CD4-positive, alpha-beta T cell (primary cell): ENCODE data around the gene ENAH. TPM values are rescaled to one million over a fixed set of nuclear protein-coding genes. Genes with fewer than 3 reads are reported as not detected.

Experiments used
- ATAC-seq: fragments of 200-7000 bp; cut with Tn5 transposase; one replicate; pipeline ENCODE4 v1.10.0; 2022; ENCODE audit warnings: mild to moderate bottlenecking; ENCODE audit not compliant: poor library complexity
- CTCF ChIA-PET: fragments of 350-600 bp; sonication (Branson Sonifier 250); formaldehyde crosslinking; loops from one replicate; lab custom pipeline; 2021; ENCODE audit warnings: antibody characterized with exemption, inconsistent platforms; lab: Charles Lee
- POLR2A ChIA-PET: fragments of 350-600 bp; sonication (Branson Sonifier 250); formaldehyde crosslinking; loops from one replicate; lab custom pipeline; 2021; ENCODE audit warnings: antibody characterized with exemption, inconsistent platforms; lab: Charles Lee
- DNase-seq, 14 experiments: peaks; one replicate each; pipeline ENCODE4 v3.0.0-alpha.2; 2013 to 2020; ENCODE audit warnings: mixed read lengths in 2 of 14
- H3K27ac ChIP-seq, 2 donors: one replicate each; pipeline versions ENCODE4 v1.5.1 to v1.7.0; 2013; ENCODE audit warnings: low read length in 2 of 2, low read depth in 1 of 2, mild to moderate bottlenecking in 1 of 2
- H3K27me3 ChIP-seq, 2 experiments: 1 replicate in 1 of 2; 2 replicates in 1 of 2; pipeline versions ENCODE4 v1.6.1 to v1.7.0; 2013; ENCODE audit warnings: low read length in 2 of 2, control low read depth in 1 of 2, mild to moderate bottlenecking in 1 of 2, moderate library complexity in 1 of 2; ENCODE audit not compliant: insufficient read depth in 2 of 2, control insufficient read depth in 1 of 2
- H3K36me3 ChIP-seq: one replicate; pipeline ENCODE4 v1.6.1; 2013; ENCODE audit warnings: low read length, control low read depth; ENCODE audit not compliant: insufficient read depth
- H3K4me1 ChIP-seq: one replicate; pipeline ENCODE4 v1.6.1; 2013; ENCODE audit warnings: low read length, control low read depth; ENCODE audit not compliant: insufficient read depth
- H3K4me3 ChIP-seq: one replicate; pipeline ENCODE4 v1.5.1; 2013; ENCODE audit warnings: mild to moderate bottlenecking, low read length, moderate library complexity
- H3K9me3 ChIP-seq, 2 experiments: 1 replicate in 1 of 2; 2 replicates in 1 of 2; pipeline versions ENCODE4 v1.6.1 to v1.7.0; 2013; ENCODE audit warnings: low read length in 2 of 2, mild to moderate bottlenecking in 2 of 2, control low read depth in 1 of 2, moderate library complexity in 1 of 2; ENCODE audit not compliant: control insufficient read depth in 1 of 2, insufficient read depth in 1 of 2
- H3K27ac Mint-ChIP-seq: one replicate; pipeline ENCODE4 v1.8.0; 2020; ENCODE audit warnings: mixed read lengths
- H3K27me3 Mint-ChIP-seq: one replicate; pipeline ENCODE4 v1.8.0; 2021; ENCODE audit warnings: mixed read lengths
- H3K36me3 Mint-ChIP-seq: one replicate; pipeline ENCODE4 v1.8.0; 2021; ENCODE audit warnings: low read depth, mixed read lengths
- H3K4me1 Mint-ChIP-seq: one replicate; pipeline ENCODE4 v1.8.0; 2021; ENCODE audit warnings: low read depth, mixed read lengths
- H3K4me3 Mint-ChIP-seq: one replicate; pipeline ENCODE4 v1.8.0; 2020; ENCODE audit warnings: mild to moderate bottlenecking, mixed read lengths
- H3K9me3 Mint-ChIP-seq: one replicate; pipeline ENCODE4 v1.8.0; 2020; ENCODE audit warnings: mixed read lengths
- CTCF ChIP-seq: fragments of 200-600 bp; IDR thresholded peaks from one replicate; pipeline ENCODE4 v1.8.0; 2022; ENCODE audit warnings: antibody characterized with exemption, mild to moderate bottlenecking
- intact Hi-C, 2 experiments: fragments of 100-400 bp; cut with DNase I in 1 of 2; cut with micrococcal nuclease in 1 of 2; formaldehyde crosslinking; loops; one replicate each; pipeline versions ENCODE4 v1.15.1 to v1.9.0; 2023 to 2025; cut with DNase I, micrococcal nuclease
- total RNA-seq, 174 experiments: library from RNA in 2 of 174; stranded (reverse) in 2 of 174; gene quantifications; one replicate each; pipeline ENCODE4 v1.2.3 and lab custom pipeline; 2021 to 2026

The ENAH gene
- total RNA-seq, 2 experiments from 2014 or later, result not detected

DNA sequence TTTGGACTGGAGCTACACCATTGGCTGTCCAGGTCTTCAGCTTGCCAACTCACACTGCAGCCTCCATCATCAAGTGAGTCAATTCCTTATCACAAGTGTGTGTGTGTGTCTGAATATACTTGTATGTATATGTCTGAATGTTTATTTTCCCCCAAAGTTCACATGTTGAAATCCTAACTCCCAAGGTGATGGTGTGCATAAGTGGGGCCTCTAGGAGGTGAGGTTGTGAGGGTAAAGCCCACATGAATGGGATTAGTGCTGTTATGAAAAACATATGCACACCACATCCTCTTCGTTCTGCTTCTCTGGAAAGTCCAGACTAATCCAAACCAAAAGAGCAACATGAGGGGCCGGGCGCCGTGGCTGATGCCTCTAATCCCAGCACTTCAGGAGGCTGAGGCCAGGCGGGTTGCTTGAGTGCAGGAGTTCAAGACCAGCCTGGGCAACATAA lies 176.4 kb downstream of the ENAH start:
- H3K4me1 ChIP-seq, result peaks cover 57% of the 10 kb centered on the region
- CTCF ChIA-PET, result interaction anchor here (0.6 to 1.4 kb wide), 2 partner anchors 9 to 511 kb away, joined by 3 read pairs; no protein-coding TSS in a partner anchor
- no peak for TF ChIP-seq CTCF
- H3K27me3 Mint-ChIP-seq, result no peaks in the 10 kb centered on the region
- no peaks in the 10 kb centered on the region for H3K36me3 ChIP-seq
- intact Hi-C loops, result loop anchor here in 1 of 2 experiments (5.0 kb wide), 3 partner anchors 301 to 646 kb away; partner anchors contain the start of gene SRP9
- no peak overlapping the region for H3K27ac ChIP-seq
- H3K27me3 ChIP-seq, result no peaks in the 10 kb centered on the region
- POLR2A ChIA-PET, result interaction anchor here (0.8 to 1.3 kb wide), 3 partner anchors 8 to 421 kb away, joined by 3 read pairs; no protein-coding TSS in a partner anchor
- H3K9me3 ChIP-seq, result no peaks in the 10 kb centered on the region
- no peaks in the 10 kb centered on the region for H3K36me3 Mint-ChIP-seq
- H3K27ac Mint-ChIP-seq, result peak overlapping the region; percentile 6
- no peak for ATAC-seq
- no peak overlapping the region for H3K4me3 ChIP-seq
- no peaks in the 10 kb centered on the region for H3K9me3 Mint-ChIP-seq
- peak overlapping the region; percentile 49 for H3K4me3 Mint-ChIP-seq
- DNase-seq, result no peak
- peaks cover 42% of the 10 kb centered on the region for H3K4me1 Mint-ChIP-seq

DNA sequence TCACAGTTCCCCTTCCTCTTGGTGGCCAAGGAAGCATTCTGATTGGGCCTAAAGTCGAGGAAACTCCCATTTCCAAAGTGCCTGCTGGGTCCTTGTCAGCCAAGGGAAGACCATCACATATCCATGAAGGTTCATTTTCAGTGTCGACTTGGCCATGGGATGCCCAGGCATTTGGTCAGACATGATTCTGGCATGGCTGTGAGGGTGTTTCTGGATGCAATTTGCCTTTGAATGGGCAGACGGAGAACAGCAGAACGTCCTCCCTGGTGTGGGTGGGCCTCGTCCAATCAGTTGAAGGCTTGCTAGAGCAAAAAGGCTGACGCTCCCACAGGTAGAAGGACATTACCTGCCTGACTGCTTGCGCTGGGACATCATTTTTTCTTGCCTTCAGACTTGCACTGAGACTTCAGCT lies 176.8 kb downstream of the ENAH start:
- H3K9me3 Mint-ChIP-seq, result no peaks in the 10 kb centered on the region
- peak overlapping the region; percentile 49 for H3K4me3 Mint-ChIP-seq
- H3K27ac ChIP-seq, result no peak overlapping the region
- ChIA-PET CTCF (interaction anchor here (1.1 to 2.0 kb wide), 3 partner anchors 32 to 512 kb away, joined by 3 to 10 read pairs (median 4); no protein-coding TSS in a partner anchor), POLR2A (interaction anchor here (0.8 to 1.7 kb wide), 3 partner anchors 31 to 421 kb away, joined by 3 to 5 read pairs (median 3); no protein-coding TSS in a partner anchor)
- intact Hi-C loops, result loop anchor here in 1 of 2 experiments (5.0 kb wide), 3 partner anchors 301 to 646 kb away; partner anchors contain the start of gene SRP9
- peaks cover 57% of the 10 kb centered on the region for H3K4me1 ChIP-seq
- no peaks in the 10 kb centered on the region for H3K27me3 Mint-ChIP-seq
- ATAC-seq (no peak), DNase-seq (no peak)
- H3K9me3 ChIP-seq, result no peaks in the 10 kb centered on the region
- no peak overlapping the region for H3K27ac Mint-ChIP-seq
- TF ChIP-seq CTCF, result no peak
- H3K27me3 ChIP-seq, result no peaks in the 10 kb centered on the region
- no peaks in the 10 kb centered on the region for H3K36me3 Mint-ChIP-seq
- no peaks in the 10 kb centered on the region for H3K36me3 ChIP-seq
- peaks cover 42% of the 10 kb centered on the region for H3K4me1 Mint-ChIP-seq
- H3K4me3 ChIP-seq, result no peak overlapping the region

DNA sequence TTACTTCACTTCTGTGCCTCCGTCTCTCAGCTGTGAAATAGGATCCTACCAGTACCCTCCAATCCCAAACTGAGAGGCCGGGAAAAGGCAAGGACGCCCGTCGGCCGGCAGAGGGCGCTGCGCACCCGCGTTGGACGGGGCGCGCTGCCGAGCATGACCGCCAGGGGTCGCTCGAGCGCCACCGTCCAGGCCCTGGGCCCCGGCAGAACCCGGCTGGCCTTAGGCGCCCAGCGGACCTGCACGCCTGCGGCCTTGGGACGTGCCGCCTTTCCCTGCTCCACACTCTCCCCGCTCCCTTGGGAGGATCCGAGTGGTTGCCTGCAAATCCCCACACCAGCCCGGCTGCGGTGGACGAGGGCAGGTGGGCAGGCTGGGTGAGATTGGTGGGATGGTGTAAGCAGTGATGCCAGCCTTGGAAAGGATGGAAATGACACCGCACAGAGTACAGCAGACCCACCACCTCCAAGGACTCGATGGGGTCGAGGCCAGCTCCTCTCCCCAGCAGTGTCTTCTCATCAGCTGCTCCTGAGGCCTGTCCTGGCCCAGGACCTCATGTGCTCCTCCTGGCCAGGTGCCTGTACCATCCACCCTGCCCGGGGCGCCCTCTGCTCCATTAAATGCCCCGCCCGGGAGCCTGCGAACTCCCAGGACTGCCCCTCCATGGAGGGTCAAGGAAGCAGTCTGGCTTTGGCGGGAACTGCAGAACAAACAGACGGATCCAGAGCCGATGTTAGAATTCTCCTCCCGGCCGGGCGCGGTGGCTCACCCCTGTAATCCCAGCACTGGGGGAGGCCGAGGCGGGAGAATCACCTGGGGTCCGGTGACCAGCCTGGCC lies 177.7 kb downstream of the ENAH start:
- no peaks in the 10 kb centered on the region for H3K27me3 ChIP-seq
- H3K4me3 Mint-ChIP-seq, result no peak overlapping the region
- H3K9me3 ChIP-seq, result no peaks in the 10 kb centered on the region
- no peaks in the 10 kb centered on the region for H3K36me3 ChIP-seq
- peaks cover 55% of the 10 kb centered on the region for H3K4me1 ChIP-seq
- no peaks in the 10 kb centered on the region for H3K9me3 Mint-ChIP-seq
- no peaks in the 10 kb centered on the region for H3K36me3 Mint-ChIP-seq
- no peak overlapping the region for H3K4me3 ChIP-seq
- H3K27me3 Mint-ChIP-seq, result no peaks in the 10 kb centered on the region
- DNase-seq (peak; percentile 27 to 88 (median 60)), ATAC-seq (peak; percentile 85)
- H3K27ac Mint-ChIP-seq, result peak overlapping the region; percentile 39
- ChIA-PET CTCF (interaction anchor here (0.6 to 2.0 kb wide), 27 partner anchors 8 to 589 kb away, joined by 3 to 15 read pairs (median 4); partner anchors contain the start of gene SRP9), POLR2A (interaction anchor here (0.8 to 1.7 kb wide), 4 partner anchors 30 to 525 kb away, joined by 3 to 5 read pairs (median 4); partner anchors contain the start of gene SRP9)
- peaks cover 42% of the 10 kb centered on the region for H3K4me1 Mint-ChIP-seq
- no peak overlapping the region for H3K27ac ChIP-seq
- peak; percentile 100 for TF ChIP-seq CTCF
- intact Hi-C loops, result loop anchor here (1.0 to 5.0 kb wide), 9 partner anchors 48 to 647 kb away; partner anchors contain the start of genes H3-3A (in 1 of the 2) and SRP9 (in 1 of the 2)
